CD14-positive monocyte (primary cell): Measurements from ENCODE around the gene ATG7. TPM values are rescaled to one million over a fixed set of nuclear protein-coding genes. Genes with fewer than 3 reads are reported as not detected.
A peak's percentile ranks its signal among the peaks of the same experiment; 100 is the strongest.

Experiments
- DNase-seq, 3 donors: peaks; one replicate each; pipeline ENCODE4 v3.0.0-alpha.2; 2011 to 2022
- H2AFZ ChIP-seq: 2 replicates; pipeline ENCODE4 v1.6.0; 2012; ENCODE audit warnings: mild to moderate bottlenecking, low read depth, low read length, inconsistent platforms; ENCODE audit not compliant: insufficient read depth, poor library complexity, severe bottlenecking
- H3K27ac ChIP-seq, 2 donors: 1 replicate in 1 of 2; 2 replicates in 1 of 2; pipeline ENCODE4 v1.5.1; 2012 to 2013; ENCODE audit warnings: low read length in 2 of 2, control low read depth in 1 of 2, inconsistent platforms in 1 of 2, low read depth in 1 of 2, mild to moderate bottlenecking in 1 of 2
- H3K27me3 ChIP-seq, 2 donors: one replicate each; pipeline versions ENCODE4 v1.6.0 to v1.6.1; 2011 to 2013; ENCODE audit warnings: low read length in 2 of 2; ENCODE audit not compliant: control insufficient read depth in 2 of 2, insufficient read depth in 2 of 2
- H3K36me3 ChIP-seq, 2 donors: replicated peaks in 1 of 2; 1 replicate in 1 of 2; 2 replicates in 1 of 2; pipeline versions ENCODE4 v1.5.1 to v1.6.1; 2012 to 2013; ENCODE audit warnings: low read length in 2 of 2, control low read depth in 1 of 2, inconsistent platforms in 1 of 2, mild to moderate bottlenecking in 1 of 2; ENCODE audit not compliant: insufficient read depth in 2 of 2, control insufficient read depth in 1 of 2
- H3K4me1 ChIP-seq, 2 donors: 1 replicate in 1 of 2; 2 replicates in 1 of 2; pipeline versions ENCODE4 v1.5.1 to v1.6.1; 2012 to 2013; ENCODE audit warnings: low read length in 2 of 2, control low read depth in 1 of 2, inconsistent platforms in 1 of 2, mild to moderate bottlenecking in 1 of 2, moderate library complexity in 1 of 2; ENCODE audit not compliant: insufficient read depth in 2 of 2, control insufficient read depth in 1 of 2
- H3K4me2 ChIP-seq: replicated peaks from 2 replicates; pipeline ENCODE3; 2012; ENCODE audit warnings: low read length, moderate library complexity, mild to moderate bottlenecking; ENCODE audit not compliant: poor library complexity, severe bottlenecking; ENCODE audit errors: extremely low read depth
- H3K4me3 ChIP-seq, 3 experiments: fragments of 200-600 bp in 1 of 3; sonication (generic) in 1 of 3; replicated peaks in 1 of 3; 1 replicate in 2 of 3; 2 replicates in 1 of 3; pipeline ENCODE4 v1.5.1; 2011 to 2013; ENCODE audit warnings: low read length in 3 of 3, mild to moderate bottlenecking in 3 of 3, control low read depth in 2 of 3, low read depth in 2 of 3, inconsistent platforms in 1 of 3, moderate library complexity in 1 of 3
- H3K79me2 ChIP-seq: 2 replicates; pipeline ENCODE4 v1.6.0; 2012; ENCODE audit warnings: mild to moderate bottlenecking, control low read depth, inconsistent platforms, low read length, moderate library complexity; ENCODE audit not compliant: insufficient read depth
- H3K9ac ChIP-seq: 2 replicates; pipeline ENCODE4 v1.6.0; 2017; ENCODE audit warnings: low read length, mild to moderate bottlenecking; ENCODE audit not compliant: insufficient read depth, poor library complexity, severe bottlenecking
- H3K9me3 ChIP-seq, 2 donors: replicated peaks in 1 of 2; 1 replicate in 1 of 2; 2 replicates in 1 of 2; pipeline versions ENCODE4 v1.5.1 to v1.6.1; 2012 to 2013; ENCODE audit warnings: low read length in 2 of 2, control low read depth in 1 of 2; ENCODE audit not compliant: control insufficient read depth in 1 of 2, insufficient read depth in 1 of 2
- H4K20me1 ChIP-seq: 2 replicates; pipeline ENCODE4 v1.6.0; 2012; ENCODE audit warnings: mild to moderate bottlenecking, low read length, control low read depth, moderate library complexity; ENCODE audit not compliant: insufficient read depth
- H3K27ac Mint-ChIP-seq, 7 donors: one replicate each; pipeline ENCODE4 v1.8.0; 2020; ENCODE audit warnings: mild to moderate bottlenecking in 7 of 7, mixed read lengths in 7 of 7, moderate library complexity in 6 of 7, inconsistent platforms in 2 of 7
- H3K27me3 Mint-ChIP-seq, 3 donors: one replicate each; pipeline ENCODE4 v1.8.0; 2021 to 2022; ENCODE audit warnings: low read depth in 3 of 3, mild to moderate bottlenecking in 3 of 3, mixed read lengths in 3 of 3, moderate library complexity in 3 of 3, inconsistent platforms in 1 of 3
- H3K36me3 Mint-ChIP-seq, 2 donors: one replicate each; pipeline ENCODE4 v1.8.0; 2020; ENCODE audit warnings: mixed read lengths in 2 of 2, inconsistent platforms in 1 of 2, mild to moderate bottlenecking in 1 of 2
- H3K4me1 Mint-ChIP-seq: one replicate; pipeline ENCODE4 v1.8.0; 2020; ENCODE audit warnings: mild to moderate bottlenecking, mixed read lengths
- H3K4me3 Mint-ChIP-seq, 2 donors: one replicate each; pipeline ENCODE4 v1.8.0; 2020; ENCODE audit warnings: mild to moderate bottlenecking in 2 of 2, mixed read lengths in 2 of 2, moderate library complexity in 1 of 2
- H3K9me3 Mint-ChIP-seq, 7 donors: one replicate each; pipeline ENCODE4 v1.8.0; 2020 to 2022; ENCODE audit warnings: mixed read lengths in 7 of 7, mild to moderate bottlenecking in 6 of 7, moderate library complexity in 6 of 7, inconsistent platforms in 2 of 7
- CTCF ChIP-seq: fragments of 200-600 bp; IDR thresholded peaks from one replicate; pipeline ENCODE4 v1.8.0; 2022; ENCODE audit warnings: antibody characterized with exemption, mild to moderate bottlenecking
- WGBS: methylation state at CpG from one replicate; pipeline ENCODE4 v1.1.5; 2013; ENCODE audit warnings: missing lambda C conversion rate; ENCODE audit not compliant: insufficient coverage; 5-methylcytosine and 5-hydroxymethylcytosine counted together
- intact Hi-C, 2 donors: fragments of 100-400 bp; cut with micrococcal nuclease; formaldehyde crosslinking; loops; one replicate each; pipeline versions ENCODE4 v1.15.0 to v1.15.1; 2023
- polyA plus RNA-seq, 3 donors: library from polyadenylated mRNA; depleted of rRNA in 1 of 3; unstranded in 2 of 3; stranded (reverse) in 1 of 3; fragments of 300-500 nt in 2 of 3; fragments of >200 nt in 1 of 3; fragmentation: Illumina TruSeq in 2 of 3; gene quantifications; 1 replicate in 2 of 3; 2 replicates in 1 of 3; pipeline ENCODE4 v1.2.3, GENCODE V29; 2012 to 2021

Gene ATG7
- polyA plus RNA-seq, 3 donors = 57.4 to 101 (median 89.7) TPM

DNA sequence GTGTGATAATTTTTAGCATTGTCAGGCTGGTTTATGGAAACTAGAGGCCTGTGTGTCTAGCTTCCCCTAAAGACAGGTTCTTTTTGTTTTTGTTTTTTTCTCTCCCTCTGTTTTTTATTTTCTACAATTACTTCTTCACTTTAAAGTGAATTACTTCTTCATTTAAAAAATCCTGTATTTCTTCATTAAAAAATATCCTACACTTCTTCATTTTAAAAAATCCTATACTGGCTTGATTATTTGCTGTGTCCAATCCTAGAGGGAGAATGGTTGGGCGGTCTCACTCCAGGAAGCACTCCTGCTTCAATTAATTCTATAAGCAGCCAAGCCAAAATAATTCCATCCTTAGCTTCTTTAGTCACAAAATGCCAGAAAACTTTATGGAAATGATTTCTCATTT, 11.8 kb downstream of the ATG7 start:
- H4K20me1 ChIP-seq = peaks cover 14% of the 10 kb centered on the region
- H3K4me2 ChIP-seq = no peak overlapping the region
- H3K27me3 ChIP-seq = no peaks in the 10 kb centered on the region
- peaks cover 7 to 66% of the 10 kb centered on the region in 2 donors for H3K36me3 ChIP-seq
- H3K79me2 ChIP-seq = peaks cover 89% of the 10 kb centered on the region
- no peaks in the 10 kb centered on the region for H3K9me3 ChIP-seq
- Mint-ChIP-seq H3K4me3 (no peak overlapping the region), H3K4me1 (peaks cover 67% of the 10 kb centered on the region), H3K9me3 (peaks cover 0 to 2% (median 0%) of the 10 kb centered on the region in 7 donors), H3K36me3 (peaks cover 61 to 85% of the 10 kb centered on the region in 2 donors), H3K27ac (peak overlapping the region; percentile 90 to 97 (median 94)), H3K27me3 (no peaks in the 10 kb centered on the region)
- intact Hi-C loops = no loop called here
- no CpG with 5 or more reads among the region's 1 CpG for WGBS
- no peak for TF ChIP-seq CTCF
- H3K4me3 ChIP-seq = no peak overlapping the region
- H2AFZ ChIP-seq = no peak overlapping the region
- DNase-seq = no peak
- peak overlapping the region; percentile 70 to 81 for H3K27ac ChIP-seq
- H3K4me1 ChIP-seq = peaks cover 81 to 92% of the 10 kb centered on the region in 2 donors
- no peak overlapping the region for H3K9ac ChIP-seq

GRCh38 chr3:11285471-11285870, 13.3 kb downstream of the ATG7 start:
- Histone ChIP-seq H3K4me2 (no peak overlapping the region), H3K36me3 (peaks cover 6 to 56% of the 10 kb centered on the region in 2 donors), H3K9ac (no peak overlapping the region), H3K9me3 (no peaks in the 10 kb centered on the region), H2AFZ (no peak overlapping the region), H3K4me1 (peaks cover 88 to 92% of the 10 kb centered on the region in 2 donors), H3K79me2 (peaks cover 83% of the 10 kb centered on the region), H3K27ac (peak overlapping the region in 1 of 2 donors; percentile 96), H3K27me3 (no peaks in the 10 kb centered on the region), H4K20me1 (peaks cover 2% of the 10 kb centered on the region), H3K4me3 (no peak overlapping the region)
- TF ChIP-seq CTCF = no peak
- DNase-seq = no peak
- peaks cover 74% of the 10 kb centered on the region for H3K4me1 Mint-ChIP-seq
- no peak overlapping the region for H3K4me3 Mint-ChIP-seq
- intact Hi-C loops = loop anchor here in 1 of 2 donors (5.0 kb wide), 1 partner anchor 58 kb away; no protein-coding TSS in a partner anchor
- no CpG with 5 or more reads among the region's 2 CpGs for WGBS
- peak overlapping the region; percentile 9 to 100 (median 71) for H3K27ac Mint-ChIP-seq
- no peaks in the 10 kb centered on the region for H3K27me3 Mint-ChIP-seq
- peaks cover 58 to 80% of the 10 kb centered on the region in 2 donors for H3K36me3 Mint-ChIP-seq
- H3K9me3 Mint-ChIP-seq = peaks cover 0 to 2% (median 0%) of the 10 kb centered on the region in 7 donors
